ENCODE results near the gene ANKRD17.

ANKRD17 gene

GRCh38 chr4:73197220-73197619 lies 61.4 kb downstream of the ANKRD17 start:
- Histone ChIP-seq H3K4me3 (ENCODE audit: low read depth, low read length) (no peak overlapping the region), H3K36me3 (ENCODE audit: control insufficient read depth in 2 of 2, insufficient read depth in 1 of 2, low read length in 2 of 2) (no peaks in the 10 kb centered on the region), H3K27ac (ENCODE audit: extremely low read depth, low read depth, low read length) (no peak overlapping the region), H3K4me1 (ENCODE audit: control insufficient read depth, insufficient read depth, low read length) (0 out of 2 replicates have a peak, but pooled peaks cover 3% of the 10 kb centered on the region), H3K9me3 (ENCODE audit: control insufficient read depth, insufficient read depth, low read depth, low read length) (no peaks in the 10 kb centered on the region)
- CTCF ChIA-PET: no interaction called here
- POLR2A ChIA-PET: no interaction called here
- TF ChIP-seq ZNF26 (tag by site-specific recombination; IDR thresholded peaks at IDR 0.05) (no peak), ZNF18 (tag by site-specific recombination; IDR thresholded peaks at IDR 0.05) (no peak), ZNF488 (tag by site-specific recombination; IDR thresholded peaks at IDR 0.05) (no peak), REPIN1 (tag by site-specific recombination; IDR thresholded peaks at IDR 0.05; ENCODE audit: low read depth) (no peak), HOXA7 (CRISPR knock-in tag; IDR thresholded peaks at IDR 0.05; ENCODE audit: borderline replicate concordance) (no peak), ZNF155 (tag by site-specific recombination; IDR thresholded peaks at IDR 0.05) (no peak), ZNF639 (tag by site-specific recombination; IDR thresholded peaks at IDR 0.05) (no peak), ZFHX2 (tag by site-specific recombination; conservative IDR thresholded peaks at IDR 0.05) (no peak), ZNF704 (tag by site-specific recombination; IDR thresholded peaks at IDR 0.05) (no peak), HIC1 (tag by site-specific recombination; IDR thresholded peaks at IDR 0.05) (no peak), ZNF843 (tag by site-specific recombination; IDR thresholded peaks at IDR 0.05) (no peak), ZNF37A (tag by site-specific recombination; IDR thresholded peaks at IDR 0.05) (no peak), KLF10 (tag by site-specific recombination; IDR thresholded peaks at IDR 0.05) (no peak), ZXDB (tag by site-specific recombination; IDR thresholded peaks at IDR 0.05) (no peak), WT1 (tag by site-specific recombination; IDR thresholded peaks at IDR 0.05) (no peak), SETDB1 (IDR thresholded peaks at IDR 0.05; ENCODE audit: insufficient read length, low read length) (no peak), ZFP37 (tag by site-specific recombination; IDR thresholded peaks at IDR 0.05) (no peak), ZNF560 (tag by site-specific recombination; IDR thresholded peaks at IDR 0.05; ENCODE audit: borderline replicate concordance) (no peak), INSM2 (tag by site-specific recombination; IDR thresholded peaks at IDR 0.05) (no peak), ZNF791 (tag by site-specific recombination; IDR thresholded peaks at IDR 0.05) (no peak)
